ENCODE data around the gene LCN10. TPM values are rescaled to one million over a fixed set of nuclear protein-coding genes. Genes with fewer than 3 reads are reported as not detected.
"Not testable (repeated sequence)": the region's sequence is repeated elsewhere in the genome, so short reads cannot be mapped to it uniquely, and the experiment has no call there.

The LCN10 gene
- total and polyA plus RNA-seq, 2 donors (not counting 3 experiments of a cell fraction or from before 2014, with no cell fraction given) = not detected

DNA sequence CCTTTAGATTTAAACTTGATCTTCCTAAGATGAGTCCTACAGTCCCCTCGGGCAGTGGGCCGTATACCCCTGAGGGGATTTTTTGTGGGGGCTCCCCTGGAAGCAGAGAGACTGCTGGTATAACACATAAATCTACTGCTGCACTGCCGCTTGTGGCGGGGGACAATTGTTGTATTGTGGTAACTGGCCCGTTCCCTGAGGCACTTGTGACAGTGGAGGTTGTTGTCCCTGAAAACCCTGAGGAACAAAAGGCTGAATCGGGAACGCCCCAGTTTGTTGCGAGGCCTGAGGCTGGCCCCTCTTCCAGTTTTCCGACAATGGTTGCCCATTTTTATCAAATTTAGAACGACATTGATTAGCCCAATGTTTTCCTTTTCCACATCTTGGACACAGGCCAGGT is 43.7 kb upstream of the LCN10 start:
- CTCF ChIA-PET = interaction anchor here (1.2 to 1.4 kb wide), 3 partner anchors 9 to 259 kb away, joined by 3 to 4 read pairs (median 4); no protein-coding TSS in a partner anchor
- BruUV-seq (replicated peaks) = no TSS peak
- no peak overlapping the region for H3K4me2 ChIP-seq (ENCODE audit: insufficient read depth, low read length)
- dilution Hi-C loops (cut with MboI; ENCODE audit: extremely low pct_ligation_motif_present, low sequenced_read_pairs) = no loop called here
- H3K9me3 ChIP-seq (replicated peaks; ENCODE audit: control insufficient read depth, insufficient read depth, low read length) = no peaks in the 10 kb centered on the region
- FAIRE-seq (no peak), DNase-seq (ENCODE audit: low read depth, low spot score) (no peak)
- H3K9ac ChIP-seq (replicated peaks; ENCODE audit: extremely low read depth, insufficient read depth, low read length) = no peak overlapping the region
- no peaks in the 10 kb centered on the region for H3K9me1 ChIP-seq (replicated peaks; ENCODE audit: control insufficient read depth, extremely low read depth, insufficient read depth, low read length)
- H3K36me3 ChIP-seq (ENCODE audit: control insufficient read depth in 2 of 2, extremely low read depth in 1 of 2, insufficient read depth in 2 of 2, low read length in 2 of 2) = no peaks in the 10 kb centered on the region
- H3K27me3 ChIP-seq (ENCODE audit: control insufficient read depth in 2 of 2, insufficient read depth in 2 of 2, low read length in 2 of 2) = peaks cover 0 to 5% of the 10 kb centered on the region in 2 experiments
- intact Hi-C loops (cut with micrococcal nuclease) = loop anchor here (5.0 kb wide), 1 partner anchor 451 kb away; no protein-coding TSS in a partner anchor
- no peak overlapping the region for H2AFZ ChIP-seq (ENCODE audit: low read depth, low read length)
- peaks cover 4% of the 10 kb centered on the region for H3K4me1 ChIP-seq (ENCODE audit: control insufficient read depth, extremely low read depth, insufficient read depth, low read length)
- no peak overlapping the region for H3K4me3 ChIP-seq (replicated peaks in 1 of 3; ENCODE audit: insufficient read depth in 1 of 3, low read depth in 1 of 3, low read length in 3 of 3)
- H3K27ac ChIP-seq (ENCODE audit: insufficient read depth, low read depth, low read length) = no peak overlapping the region
- H4K20me1 ChIP-seq (replicated peaks; ENCODE audit: control insufficient read depth, extremely low read depth, insufficient read depth, low read length) = no peaks in the 10 kb centered on the region
- POLR2A ChIA-PET = no interaction called here
- H3K79me2 ChIP-seq (ENCODE audit: control insufficient read depth, insufficient read depth, low read length) = peaks cover under 1% of the 10 kb centered on the region
- TF ChIP-seq FOS (IDR thresholded peaks at IDR 0.05; ENCODE audit: borderline replicate concordance, insufficient read depth, low read length) = no peak
- TF ChIP-seq, protein P1, sequence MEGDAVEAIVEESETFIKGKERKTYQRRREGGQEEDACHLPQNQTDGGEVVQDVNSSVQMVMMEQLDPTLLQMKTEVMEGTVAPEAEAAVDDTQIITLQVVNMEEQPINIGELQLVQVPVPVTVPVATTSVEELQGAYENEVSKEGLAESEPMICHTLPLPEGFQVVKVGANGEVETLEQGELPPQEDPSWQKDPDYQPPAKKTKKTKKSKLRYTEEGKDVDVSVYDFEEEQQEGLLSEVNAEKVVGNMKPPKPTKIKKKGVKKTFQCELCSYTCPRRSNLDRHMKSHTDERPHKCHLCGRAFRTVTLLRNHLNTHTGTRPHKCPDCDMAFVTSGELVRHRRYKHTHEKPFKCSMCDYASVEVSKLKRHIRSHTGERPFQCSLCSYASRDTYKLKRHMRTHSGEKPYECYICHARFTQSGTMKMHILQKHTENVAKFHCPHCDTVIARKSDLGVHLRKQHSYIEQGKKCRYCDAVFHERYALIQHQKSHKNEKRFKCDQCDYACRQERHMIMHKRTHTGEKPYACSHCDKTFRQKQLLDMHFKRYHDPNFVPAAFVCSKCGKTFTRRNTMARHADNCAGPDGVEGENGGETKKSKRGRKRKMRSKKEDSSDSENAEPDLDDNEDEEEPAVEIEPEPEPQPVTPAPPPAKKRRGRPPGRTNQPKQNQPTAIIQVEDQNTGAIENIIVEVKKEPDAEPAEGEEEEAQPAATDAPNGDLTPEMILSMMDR (IDR thresholded peaks at IDR 0.05; ENCODE audit: extremely low read depth in 1 of 2, insufficient read depth in 1 of 2, low read depth in 1 of 2, low read length in 2 of 2) = no peak
- no peak for TF ChIP-seq POLR2AphosphoS5 (IDR thresholded peaks at IDR 0.05; ENCODE audit: insufficient read depth, low read depth, low read length)
- TF ChIP-seq, protein P2, sequence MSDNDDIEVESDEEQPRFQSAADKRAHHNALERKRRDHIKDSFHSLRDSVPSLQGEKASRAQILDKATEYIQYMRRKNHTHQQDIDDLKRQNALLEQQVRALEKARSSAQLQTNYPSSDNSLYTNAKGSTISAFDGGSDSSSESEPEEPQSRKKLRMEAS (IDR thresholded peaks at IDR 0.05; ENCODE audit: insufficient read depth, insufficient read length) = no peak
- TF ChIP-seq EZH2 (IDR thresholded peaks at IDR 0.05; ENCODE audit: borderline replicate concordance, low read depth, low read length, severe bottlenecking) = no peak
- no peak for TF ChIP-seq JUN (IDR thresholded peaks at IDR 0.05; ENCODE audit: borderline replicate concordance, insufficient read depth, insufficient read length, low read depth)
- no peak for TF ChIP-seq POLR2A (IDR thresholded peaks at IDR 0.05; ENCODE audit: low read depth, low read length)
- TF ChIP-seq GATA2 (IDR thresholded peaks at IDR 0.05; ENCODE audit: insufficient read depth, insufficient read length, low read depth, low read length) = no peak

DNA sequence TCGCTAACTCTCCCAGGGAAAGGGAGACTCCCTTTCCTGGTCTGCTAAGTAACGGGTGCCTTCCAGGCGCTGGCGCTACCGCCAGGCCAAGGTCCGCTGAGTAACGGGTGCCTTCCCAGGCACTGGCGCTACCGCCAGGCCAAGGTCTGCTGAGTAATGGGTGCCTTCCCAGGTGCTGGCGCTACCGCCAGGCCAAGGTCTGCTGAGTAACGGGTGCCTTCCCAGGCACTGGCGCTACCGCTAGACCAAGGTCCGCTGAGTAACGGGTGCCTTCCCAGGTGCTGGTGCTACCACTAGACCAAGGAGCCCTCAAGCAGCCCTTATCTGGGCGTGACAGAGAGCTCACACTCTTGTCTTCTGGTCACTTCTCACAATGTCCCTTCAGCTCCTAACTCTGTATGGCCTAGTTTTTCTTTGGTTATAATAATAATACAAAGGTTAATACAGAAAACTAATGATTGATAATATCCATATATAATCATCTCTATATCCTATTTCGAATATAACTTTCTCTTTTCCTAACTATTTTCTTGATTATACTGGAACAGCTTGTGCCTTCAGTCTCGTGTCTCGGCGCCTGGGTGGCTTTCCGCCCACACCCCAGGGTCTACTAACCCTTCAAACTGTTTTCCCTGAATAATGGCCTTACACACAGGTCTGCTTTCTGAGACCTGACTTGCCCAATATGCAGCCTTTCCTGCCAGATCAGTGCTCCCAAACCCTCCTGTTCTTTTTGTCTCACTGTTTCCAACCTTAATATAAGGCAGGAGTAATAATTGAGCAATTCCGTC is 43.0 kb upstream of the LCN10 start:
- DNase-seq (ENCODE audit: low read depth, low spot score); POLR2A ChIA-PET; H3K9me3 ChIP-seq (replicated peaks; ENCODE audit: control insufficient read depth, insufficient read depth, low read length); H3K4me1 ChIP-seq (ENCODE audit: control insufficient read depth, extremely low read depth, insufficient read depth, low read length); BruUV-seq (replicated peaks); H3K36me3 ChIP-seq (ENCODE audit: control insufficient read depth in 2 of 2, extremely low read depth in 1 of 2, insufficient read depth in 2 of 2, low read length in 2 of 2); dilution Hi-C loops (cut with MboI; ENCODE audit: extremely low pct_ligation_motif_present, low sequenced_read_pairs); H3K9me1 ChIP-seq (replicated peaks; ENCODE audit: control insufficient read depth, extremely low read depth, insufficient read depth, low read length); H3K79me2 ChIP-seq (ENCODE audit: control insufficient read depth, insufficient read depth, low read length); H3K4me2 ChIP-seq (ENCODE audit: insufficient read depth, low read length); H3K9ac ChIP-seq (replicated peaks; ENCODE audit: extremely low read depth, insufficient read depth, low read length); H4K20me1 ChIP-seq (replicated peaks; ENCODE audit: control insufficient read depth, extremely low read depth, insufficient read depth, low read length); FAIRE-seq; H3K27me3 ChIP-seq (ENCODE audit: control insufficient read depth in 2 of 2, insufficient read depth in 2 of 2, low read length in 2 of 2); H3K27ac ChIP-seq (ENCODE audit: insufficient read depth, low read depth, low read length); H2AFZ ChIP-seq (ENCODE audit: low read depth, low read length); H3K4me3 ChIP-seq (replicated peaks in 1 of 3; ENCODE audit: insufficient read depth in 1 of 3, low read depth in 1 of 3, low read length in 3 of 3): not testable (repeated sequence)
- intact Hi-C loops (cut with micrococcal nuclease) = loop anchor here (5.0 kb wide), 1 partner anchor 452 kb away; no protein-coding TSS in a partner anchor
- CTCF ChIA-PET = interaction anchor here (0.6 to 1.4 kb wide), 5 partner anchors 9 to 261 kb away, joined by 3 to 4 read pairs (median 3); partner anchors contain the start of gene NPDC1
